ENCODE measurements around the gene TMEM170A.
A peak's percentile ranks its signal among the peaks of the same experiment; 100 is the strongest.
"Not testable (repeated sequence)": the region's sequence is repeated elsewhere in the genome, so short reads cannot be mapped to it uniquely, and the experiment has no call there.

Gene TMEM170A

DNA sequence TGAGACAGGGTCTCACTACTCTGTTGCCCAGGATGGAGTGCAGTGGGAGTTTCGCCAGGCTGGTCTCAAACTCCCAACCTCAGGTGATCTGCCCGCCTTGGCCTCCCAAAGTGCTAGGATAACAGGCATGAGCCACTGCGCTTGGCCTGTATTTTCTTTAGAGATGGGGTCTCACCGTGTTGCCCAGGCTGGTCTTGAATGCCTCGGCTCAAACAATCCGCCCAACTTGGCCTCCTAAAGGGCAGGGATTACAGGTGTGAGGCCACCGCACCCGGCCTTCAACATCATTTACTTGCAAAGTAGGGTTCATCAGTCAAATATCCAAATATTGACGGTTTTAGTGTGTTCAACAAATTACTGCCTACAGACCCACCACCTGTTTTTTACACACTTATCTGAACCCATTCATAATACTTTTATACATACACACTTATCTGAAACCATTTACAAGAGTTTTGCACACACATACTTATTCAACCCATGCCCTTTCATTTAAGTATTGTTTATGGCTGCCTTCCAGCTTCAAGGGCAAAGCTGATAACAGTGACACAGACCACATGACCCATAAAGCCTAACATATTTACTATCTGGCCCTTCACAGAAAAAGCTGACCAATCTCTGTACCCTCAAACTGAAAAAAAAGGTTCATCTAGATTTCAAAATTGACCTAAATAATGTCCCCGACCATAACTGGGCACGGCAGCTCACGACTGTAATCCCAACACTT is 11.9 kb downstream of the TMEM170A start:
- no peak for DNase-seq (ENCODE audit: low read depth)

DNA sequence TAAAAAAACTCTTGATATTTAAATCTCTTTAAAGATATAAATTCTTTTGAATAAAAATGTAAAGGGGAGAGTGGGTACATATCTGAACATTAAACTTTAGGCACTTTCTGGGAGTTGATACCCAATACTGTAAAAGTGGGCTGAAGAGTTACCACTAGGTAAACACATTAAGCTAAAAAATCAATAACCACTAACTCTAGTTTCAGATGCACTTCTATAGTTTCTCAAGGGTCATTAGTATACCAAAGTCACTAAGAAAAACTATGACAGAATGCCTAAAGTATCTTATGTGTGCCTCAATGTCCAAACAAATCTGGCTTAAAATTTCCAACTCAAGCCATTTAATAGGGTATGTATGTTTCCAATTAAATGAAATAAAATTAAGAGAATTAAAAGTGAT is 18.1 kb downstream of the TMEM170A start:
- no peak for DNase-seq (ENCODE audit: low read depth)

DNA sequence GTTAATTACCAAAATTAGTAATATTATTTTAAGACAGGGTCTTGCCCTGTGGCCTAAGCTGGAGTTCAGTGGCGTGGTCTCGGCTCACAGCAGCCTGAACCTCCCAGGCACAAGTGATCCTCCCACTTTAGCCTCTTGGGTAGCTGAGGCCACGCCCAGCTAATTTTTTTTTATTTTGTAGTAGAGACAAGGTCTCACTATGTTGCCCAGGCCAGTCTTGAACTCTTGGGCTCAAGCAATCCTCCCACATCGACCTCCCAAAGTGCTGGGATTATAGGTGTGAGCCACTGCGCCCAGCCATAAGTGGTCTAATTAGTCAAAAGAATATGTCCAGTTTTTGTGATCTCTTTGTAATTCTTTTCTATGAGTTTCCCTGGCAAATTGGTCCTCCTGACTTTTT is 19.2 kb downstream of the TMEM170A start:
- no peak for DNase-seq (ENCODE audit: low read depth)

DNA sequence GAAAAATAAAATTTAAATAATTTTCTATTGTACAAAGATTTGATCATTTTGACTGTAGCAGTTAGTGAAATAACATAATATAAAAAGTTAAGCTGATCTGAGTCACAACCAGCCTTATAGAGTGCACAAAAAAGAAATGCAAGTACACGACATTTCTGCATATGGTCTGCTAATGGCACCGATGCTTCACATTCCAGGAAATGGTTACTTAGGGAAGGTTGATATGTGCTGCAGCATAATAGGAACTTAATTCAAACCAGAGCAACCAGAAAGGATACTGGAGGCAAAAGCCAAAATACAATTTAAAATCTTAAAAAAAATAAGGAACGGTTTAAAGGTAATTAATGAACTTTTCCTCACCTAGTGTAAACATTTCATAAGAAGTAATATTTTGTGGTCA is 21.2 kb downstream of the TMEM170A start:
- peak; percentile 68 for DNase-seq (ENCODE audit: low read depth)

DNA sequence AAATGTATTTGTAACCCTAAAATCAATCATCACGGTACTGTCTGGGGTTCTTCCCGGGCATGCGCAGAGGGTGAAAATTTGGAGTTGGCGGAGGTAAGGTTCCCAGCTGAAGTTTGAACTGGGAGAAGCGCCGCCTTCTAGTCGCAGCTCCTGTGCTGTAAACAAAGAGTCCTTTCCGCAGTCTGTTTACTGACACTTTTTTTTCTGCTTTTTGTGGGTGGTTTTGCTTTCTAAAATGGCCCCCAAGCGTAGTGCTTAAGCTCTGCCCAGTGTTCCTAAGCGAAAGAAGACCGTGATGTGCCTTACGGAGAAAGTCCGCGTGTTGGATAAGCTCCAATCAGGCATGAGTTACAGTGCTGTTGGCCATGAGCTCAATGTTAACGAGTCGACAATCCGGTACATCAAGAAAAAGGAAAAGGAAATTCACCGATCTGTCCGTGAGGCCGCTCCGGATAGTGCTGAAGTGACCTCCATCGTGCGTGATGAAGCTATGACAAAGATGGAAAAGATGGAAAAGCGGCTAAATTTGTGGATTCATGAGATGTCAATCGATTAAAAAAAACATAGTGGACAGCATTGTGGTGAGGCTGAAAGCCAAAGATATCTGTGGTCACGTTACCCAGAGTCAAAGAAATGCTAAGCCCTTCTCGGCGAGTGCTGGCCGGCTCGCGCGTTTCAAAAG is 30.6 kb downstream of the TMEM170A start:
- DNase-seq (ENCODE audit: low read depth): peak; percentile 93

DNA sequence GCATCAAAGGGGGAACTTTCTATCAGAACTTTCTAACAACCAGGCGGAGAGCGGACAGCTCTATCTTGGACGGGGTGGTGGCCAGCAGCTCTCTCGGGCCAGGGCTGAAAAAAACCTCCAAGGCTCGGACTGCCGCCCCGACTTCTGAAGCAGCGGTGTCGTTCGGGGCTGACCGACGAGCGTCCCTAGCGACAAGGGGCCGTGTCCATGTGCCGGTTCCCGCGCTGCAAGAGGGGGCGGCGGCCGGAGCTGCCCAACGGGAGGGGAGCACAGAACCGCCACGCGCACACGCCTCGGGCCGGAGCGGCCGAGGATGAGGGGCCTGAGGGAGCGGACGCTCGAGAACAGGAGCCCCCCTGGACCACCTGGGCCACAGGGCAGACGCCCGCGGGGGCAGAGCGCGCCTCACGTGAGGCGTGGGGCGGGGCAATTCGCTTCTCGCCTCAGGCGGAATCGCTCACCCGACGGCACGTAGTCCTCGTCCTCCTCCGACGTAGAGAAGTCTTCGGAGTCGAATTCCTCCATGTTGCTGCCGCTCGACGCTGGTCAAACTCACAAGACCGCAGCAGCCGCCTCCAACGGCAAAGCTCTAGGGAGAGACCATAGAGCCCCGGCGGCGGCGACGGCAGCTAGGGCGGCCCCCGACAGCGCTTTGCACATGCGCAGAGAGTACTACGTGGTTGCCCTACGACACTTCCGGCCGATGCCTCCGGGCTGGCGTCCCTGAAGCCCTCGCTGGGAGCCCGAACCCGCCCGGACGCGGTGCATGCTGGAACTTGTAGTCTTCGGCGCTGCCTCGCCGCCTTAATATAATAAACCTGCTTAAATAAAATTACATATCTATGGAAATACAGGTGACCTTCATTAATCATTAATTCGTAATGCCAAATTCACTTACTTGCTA is 31.4 kb downstream of the TMEM170A start, which contains the start of gene CFDP1:
Gene CFDP1 (minus strand): TSS at position 676 of the 904 bp plus-strand sequence. CDS start 151 bp downstream, at position 525.
- peak; percentile 92 for DNase-seq (ENCODE audit: low read depth)

DNA sequence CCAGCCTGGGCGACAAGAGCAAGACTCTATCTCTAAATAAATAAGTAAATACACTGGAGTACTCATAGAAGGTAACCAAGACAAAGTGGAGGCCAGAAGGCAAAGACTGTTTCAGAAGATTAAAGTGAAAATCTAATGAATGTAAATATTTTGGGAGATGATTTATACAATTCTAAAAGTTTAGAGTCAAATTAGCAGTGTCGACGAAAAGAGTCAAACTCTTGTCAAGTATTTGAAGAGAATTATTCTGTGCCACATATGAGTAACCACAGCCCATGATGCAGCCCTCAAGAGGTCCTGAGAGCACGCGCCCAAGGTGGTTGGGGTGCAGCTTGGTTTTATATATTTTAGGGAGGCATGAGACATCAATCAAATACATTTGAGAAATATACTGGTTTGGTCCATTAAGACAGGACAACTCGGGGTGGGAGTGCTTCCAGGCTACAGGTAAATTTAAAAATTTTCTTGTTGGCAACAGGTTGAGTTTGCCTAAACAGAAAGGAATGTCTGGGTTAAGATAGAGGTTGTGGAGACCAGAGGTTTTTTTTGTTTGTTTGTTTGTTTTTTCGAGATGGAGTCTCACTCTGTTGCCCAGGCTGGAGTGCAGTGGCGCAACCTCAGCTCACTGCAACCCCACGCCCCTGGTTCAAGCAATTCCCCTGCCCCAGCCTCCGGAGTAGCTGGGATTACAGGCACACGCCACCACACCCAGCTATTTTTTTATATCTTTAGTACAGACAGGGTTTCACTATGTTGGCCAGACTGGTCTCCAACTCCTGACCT is 34.7 kb downstream of the TMEM170A start:
- no peak for DNase-seq (ENCODE audit: low read depth)

DNA sequence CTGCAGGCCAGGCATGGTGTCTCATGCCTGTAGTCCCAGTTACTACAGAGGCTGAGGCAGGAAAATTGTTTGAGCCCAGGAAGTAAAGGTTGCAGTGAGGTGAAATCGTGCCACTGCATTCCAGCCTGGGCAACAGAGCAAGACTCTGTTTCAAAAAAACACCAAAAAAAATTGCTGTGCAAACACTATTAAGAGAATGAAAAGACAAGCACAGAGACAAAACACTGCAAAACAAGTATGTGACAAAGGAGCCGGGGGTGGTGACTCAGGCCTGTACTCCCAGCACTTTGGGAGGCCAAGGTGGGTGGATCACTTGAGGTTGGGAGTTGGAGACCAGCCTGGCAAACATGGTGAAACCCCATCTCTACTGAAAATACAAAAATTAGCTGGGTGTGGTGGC is 38.0 kb downstream of the TMEM170A start:
- not testable (repeated sequence) for DNase-seq (ENCODE audit: low read depth)

DNA sequence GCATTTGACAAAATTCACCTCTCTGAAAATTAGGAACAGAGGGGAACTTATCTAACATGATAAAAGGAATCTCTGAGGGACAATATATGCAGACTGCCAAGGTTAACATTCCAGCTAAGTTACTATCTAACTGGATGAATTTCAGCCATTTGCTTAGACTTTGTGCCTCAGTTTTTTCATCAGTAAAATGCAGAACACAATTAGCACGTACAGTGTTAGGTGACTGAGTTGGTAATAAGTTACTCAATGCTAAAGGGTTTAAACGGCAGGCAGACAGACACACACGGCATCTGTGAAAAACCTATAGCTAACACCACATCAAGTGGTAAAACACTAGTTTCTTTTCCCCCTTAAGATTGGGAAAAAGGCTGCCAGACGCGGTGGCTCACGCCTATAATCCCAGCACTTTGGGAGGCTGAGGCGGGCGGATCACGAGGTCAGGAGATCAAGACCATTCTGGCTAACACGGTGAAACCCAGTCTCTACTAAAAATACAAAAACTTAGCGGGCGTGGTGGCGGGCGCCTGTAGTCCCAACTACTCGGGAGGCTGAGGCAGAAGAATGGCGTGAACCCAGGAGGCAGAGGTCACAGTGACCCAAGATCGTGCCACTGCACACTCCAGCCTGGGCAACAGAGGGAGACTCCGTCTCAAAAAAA is 40.3 kb downstream of the TMEM170A start:
- DNase-seq (ENCODE audit: low read depth): not testable (repeated sequence)

DNA sequence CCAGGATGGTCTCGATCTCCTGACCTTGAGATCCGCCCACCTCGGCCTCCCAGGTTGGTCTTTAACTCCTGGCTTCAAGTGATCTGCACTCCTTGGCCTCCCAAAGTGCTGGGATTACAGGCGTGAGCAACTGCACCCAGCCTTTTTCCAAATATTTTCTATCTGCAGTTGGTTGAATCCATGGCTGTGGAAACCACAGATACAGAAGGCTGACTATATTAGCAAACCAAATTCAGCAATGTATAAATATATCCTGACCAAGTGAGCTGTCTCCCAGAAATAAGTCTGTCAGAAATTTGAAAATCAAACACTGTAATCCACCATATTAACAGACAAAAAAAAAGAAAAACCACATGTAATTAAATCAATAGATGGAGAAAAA is 40.8 kb downstream of the TMEM170A start:
- no peak for DNase-seq (ENCODE audit: low read depth)

DNA sequence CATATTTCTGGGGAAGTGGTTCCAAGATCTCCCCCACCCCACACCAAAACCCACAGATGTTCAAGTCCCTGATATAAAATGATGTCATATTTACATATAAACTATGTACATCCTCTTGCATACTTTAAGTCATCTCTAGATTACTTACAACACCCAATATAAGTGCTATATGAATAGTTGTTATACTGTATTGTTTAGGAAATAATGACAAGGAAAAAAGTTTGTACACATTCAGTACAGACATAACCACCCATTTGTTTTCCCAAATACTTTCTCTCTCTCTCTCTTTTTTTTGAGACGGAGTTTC is 42.7 kb downstream of the TMEM170A start:
- no peak for DNase-seq (ENCODE audit: low read depth)

DNA sequence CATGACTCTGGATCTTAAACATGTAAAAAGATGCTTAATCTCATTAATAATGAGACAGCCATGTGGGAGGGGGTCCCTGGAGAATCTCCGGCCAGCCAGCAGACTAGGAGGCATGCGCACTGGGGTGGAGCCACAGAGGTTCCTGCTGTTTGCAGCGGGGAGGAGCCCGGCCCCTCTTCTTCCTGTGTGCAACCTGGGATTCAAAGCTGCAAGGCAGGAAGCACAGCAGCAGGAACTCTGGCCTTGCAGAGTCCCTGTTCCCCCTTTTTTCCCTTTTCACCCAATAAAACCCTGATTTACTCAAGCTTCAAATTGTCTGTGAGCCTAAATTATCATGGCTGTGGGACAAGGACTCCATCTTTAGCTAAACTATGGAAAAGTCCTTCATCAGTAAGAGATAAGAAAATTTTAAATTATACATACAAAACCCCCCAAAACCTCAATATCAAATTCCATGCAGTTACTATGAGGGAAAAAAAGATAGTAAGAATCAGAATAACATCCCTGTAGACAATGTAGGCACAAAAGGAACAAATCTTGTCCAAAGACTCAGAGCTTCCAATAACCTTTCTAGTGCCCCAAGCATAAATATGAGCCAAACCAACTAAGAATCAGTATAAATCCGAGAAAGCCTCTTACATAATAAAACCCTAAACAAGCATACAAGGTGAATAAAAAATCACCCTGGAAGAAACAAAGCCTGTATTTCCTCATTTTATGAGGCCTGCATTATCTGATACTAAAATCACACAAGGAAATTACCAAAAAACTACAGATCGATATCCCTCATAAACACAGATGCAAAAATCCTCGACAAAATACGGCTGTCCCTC is 43.3 kb downstream of the TMEM170A start:
- DNase-seq (ENCODE audit: low read depth): peak; percentile 17

DNA sequence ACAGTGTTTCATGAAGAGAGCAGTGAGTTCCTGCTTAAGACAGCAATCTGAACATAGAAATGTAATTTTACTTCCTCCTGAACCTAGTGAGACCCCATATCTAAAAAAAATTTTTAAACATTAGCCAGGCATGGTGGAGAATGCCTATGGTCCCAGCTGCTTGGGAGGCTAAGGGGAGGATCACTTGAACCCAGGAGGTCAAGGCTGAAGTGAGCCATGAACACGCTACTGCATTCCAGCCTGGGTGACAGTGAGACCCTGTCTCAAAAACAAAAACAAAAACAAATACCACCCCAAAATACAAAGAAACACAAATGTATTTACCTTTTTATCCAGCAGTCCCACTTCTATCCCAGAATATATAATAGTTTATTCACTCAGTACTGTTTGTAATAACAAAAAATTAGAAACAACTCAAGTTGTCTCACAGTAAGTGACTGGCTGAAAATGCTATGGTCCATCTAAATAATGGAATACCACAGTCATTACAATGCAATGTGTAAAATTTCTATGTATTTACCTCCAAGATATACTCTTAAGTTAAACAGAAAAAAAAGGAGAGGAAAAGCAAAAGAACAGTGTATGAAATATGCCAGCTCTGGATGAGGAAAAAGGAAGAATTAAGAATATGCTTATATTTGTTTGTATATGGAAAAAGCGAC is 47.5 kb downstream of the TMEM170A start:
- no peak for DNase-seq (ENCODE audit: low read depth)

DNA sequence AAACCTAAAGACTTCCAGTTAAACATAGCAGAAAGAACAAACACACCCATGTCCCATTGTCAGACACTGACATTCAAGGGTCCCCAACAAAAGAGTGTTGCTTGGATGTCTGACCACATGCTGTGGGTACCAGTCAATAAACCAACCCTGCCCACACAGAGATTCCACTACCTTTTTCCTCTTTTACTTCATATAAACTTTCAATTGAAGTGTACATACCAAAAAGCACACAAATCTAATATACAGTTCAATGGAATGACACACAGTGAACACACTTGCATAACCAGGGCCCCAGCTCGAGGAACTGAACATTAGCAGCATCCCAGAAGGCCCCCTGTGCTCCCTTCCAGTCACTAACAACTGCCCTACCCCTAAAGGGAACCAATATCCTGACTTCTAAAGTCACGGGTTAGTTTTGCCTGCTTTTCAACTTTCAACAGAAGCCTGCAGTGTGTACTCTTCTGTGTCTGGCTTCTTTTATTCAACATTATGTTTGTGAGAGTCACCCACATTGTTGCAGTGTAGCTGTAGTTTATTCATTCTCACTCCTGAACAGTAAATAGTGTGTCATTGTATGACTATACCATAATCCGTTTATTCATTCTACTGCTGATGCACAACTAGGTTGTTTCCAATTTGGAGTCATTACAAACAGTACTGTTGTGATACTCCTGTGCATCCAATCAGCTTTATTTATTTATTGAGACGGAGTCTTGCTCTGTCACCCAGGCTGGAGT is 49.2 kb downstream of the TMEM170A start:
- DNase-seq (ENCODE audit: low read depth): no peak

DNA sequence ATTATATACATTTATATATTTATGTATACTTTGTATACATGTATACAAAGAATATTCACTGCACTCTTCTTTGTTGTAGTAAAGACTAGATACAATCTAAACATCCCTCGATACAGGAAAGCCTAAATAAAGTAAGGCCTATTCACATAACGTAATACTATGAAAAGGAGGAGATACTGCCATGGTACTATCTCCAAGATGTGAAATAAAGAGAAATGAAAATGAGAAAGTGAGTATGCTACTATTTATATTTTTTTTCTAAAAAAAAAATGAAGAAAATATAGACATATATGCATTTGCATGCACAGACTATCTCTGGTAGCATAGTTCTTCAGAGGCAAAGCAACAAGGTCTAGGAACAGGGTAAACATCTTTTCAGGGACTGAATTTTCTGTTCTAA is 50.5 kb downstream of the TMEM170A start:
- DNase-seq (ENCODE audit: low read depth): no peak

DNA sequence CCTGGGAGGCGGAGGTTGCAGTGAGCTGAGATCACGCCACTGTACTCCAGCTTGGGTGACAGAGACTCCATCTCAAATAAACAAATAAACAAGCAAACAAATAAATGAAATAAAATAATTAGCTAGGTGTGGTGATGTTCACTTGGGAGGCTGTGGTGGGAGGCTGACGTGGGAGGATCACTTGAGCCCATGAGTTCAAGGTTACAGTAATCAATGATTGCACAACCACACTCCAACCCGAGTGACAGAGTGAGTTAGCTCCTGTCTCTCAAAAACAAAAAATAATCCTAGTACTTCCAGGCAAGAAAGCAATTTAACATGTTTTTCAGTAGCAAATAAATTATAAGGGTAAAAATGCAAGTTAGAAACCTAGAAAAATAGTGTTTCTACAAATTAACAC is 57.5 kb downstream of the TMEM170A start:
- no peak for DNase-seq (ENCODE audit: low read depth)

DNA sequence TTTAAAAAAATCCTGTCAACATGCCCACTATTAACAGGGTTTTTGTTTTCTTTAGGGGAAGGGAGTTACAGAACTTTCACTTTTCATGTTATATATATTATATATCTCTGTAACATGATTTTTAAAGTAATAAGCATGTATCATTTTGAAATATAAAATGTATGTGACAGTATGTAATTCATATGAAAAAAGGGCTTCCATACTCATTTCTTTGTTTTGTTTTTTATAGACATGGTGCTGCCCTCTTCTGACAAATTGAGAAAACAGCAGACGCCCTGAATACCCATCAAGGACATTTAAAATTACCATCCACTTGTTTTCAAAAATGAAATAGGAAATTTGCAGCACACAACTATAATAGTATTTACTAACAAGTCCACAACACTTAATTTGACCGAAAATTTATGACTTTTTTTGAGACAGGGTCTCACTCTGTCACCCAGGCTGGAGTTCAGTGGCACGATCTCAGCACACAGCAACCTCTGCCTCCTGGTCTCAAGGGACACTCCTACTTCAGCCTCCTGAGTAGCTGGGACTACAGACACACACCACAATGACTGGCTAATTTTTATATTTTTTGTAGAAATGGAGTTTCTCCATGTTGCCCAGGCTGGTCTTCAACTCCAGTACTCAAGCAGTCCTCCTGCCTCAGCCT is 61.5 kb downstream of the TMEM170A start:
- peak; percentile 35 for DNase-seq (ENCODE audit: low read depth)

DNA sequence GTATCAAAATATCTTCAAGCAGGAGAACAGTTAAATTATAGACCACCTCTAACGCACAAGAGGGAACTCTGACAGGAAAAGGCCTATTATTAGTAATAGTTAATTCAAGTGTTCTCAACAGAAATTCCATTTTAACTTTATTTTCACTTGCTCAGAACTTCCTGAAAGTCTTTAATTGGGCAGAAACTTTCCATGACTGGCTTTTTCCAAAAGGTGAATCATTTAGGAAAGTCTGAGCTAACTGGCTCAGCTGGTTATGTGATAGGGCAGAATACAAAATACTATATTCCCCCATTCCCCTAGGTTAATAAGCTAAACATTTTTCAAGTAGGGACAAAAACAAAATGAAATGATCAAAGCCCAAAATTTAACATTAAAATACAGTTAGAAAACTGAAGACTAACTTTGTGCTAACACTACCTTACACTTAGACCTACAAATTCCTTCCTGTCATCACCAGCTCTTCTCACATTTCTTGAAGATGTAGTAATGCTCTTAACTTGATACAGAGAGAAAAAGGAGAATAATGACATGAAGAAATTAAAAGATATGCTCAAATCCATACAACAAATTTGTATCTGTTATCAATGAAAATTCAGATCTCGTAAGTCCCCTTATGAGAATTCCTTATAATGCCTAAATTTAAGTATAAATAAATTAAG is 62.2 kb downstream of the TMEM170A start:
- DNase-seq (ENCODE audit: low read depth): peak; percentile 46

All from fibroblast of gingiva (primary cell).